EL (cell line): ENCODE measurements around the gene CHST12.

Source experiments
- DNase-seq: peaks from one replicate; pipeline ENCODE4 v3.0.0-alpha.2; 2016

CHST12 gene

GRCh38 chr7:2379161-2379560 lies 24.2 kb upstream of the CHST12 start:
- no peak for DNase-seq

- DNase-seq, result no peak
These were observed 23.5 kb upstream of the CHST12 start for GRCh38 chr7:2379821-2380450.

- DNase-seq, result no peak
These were observed 22.9 kb upstream of the CHST12 start for GRCh38 chr7:2380461-2380860.

- no peak for DNase-seq
These were observed 22.2 kb upstream of the CHST12 start for GRCh38 chr7:2381227-2381626.

- DNase-seq, result no peak
These were observed 21.4 kb upstream of the CHST12 start for GRCh38 chr7:2381881-2382509.

- no peak for DNase-seq
These were observed 19.7 kb upstream of the CHST12 start for GRCh38 chr7:2383543-2384274.

GRCh38 chr7:2384354-2385243 lies 18.8 kb upstream of the CHST12 start:
- no peak for DNase-seq

GRCh38 chr7:2386122-2386521 lies 17.3 kb upstream of the CHST12 start:
- peak; percentile 25 for DNase-seq

GRCh38 chr7:2386964-2387669 lies 16.3 kb upstream of the CHST12 start:
- DNase-seq, result no peak

- no peak for DNase-seq
These were observed 15.3 kb upstream of the CHST12 start for GRCh38 chr7:2387897-2388636.

GRCh38 chr7:2388637-2388954 lies 14.8 kb upstream of the CHST12 start:
- DNase-seq, result no peak

- peak; percentile 21 for DNase-seq
These were observed 13.2 kb upstream of the CHST12 start for GRCh38 chr7:2390020-2390816.

GRCh38 chr7:2393706-2394105 lies 9.7 kb upstream of the CHST12 start:
- DNase-seq, result no peak

- DNase-seq, result no peak
These were observed 8.8 kb upstream of the CHST12 start for GRCh38 chr7:2394566-2395082.

- DNase-seq, result no peak
These were observed 4.9 kb upstream of the CHST12 start for GRCh38 chr7:2398506-2398905.

- DNase-seq, result peak; percentile 94
These were observed 3.4 kb upstream of the CHST12 start for GRCh38 chr7:2399848-2400587.

GRCh38 chr7:2402687-2403013 lies 761 bp upstream of the CHST12 start:
- no peak for DNase-seq

GRCh38 chr7:2403718-2404648 lies 572 bp downstream of the CHST12 start:
- DNase-seq, result peak; percentile 50

GRCh38 chr7:2404714-2405119 lies 1.3 kb downstream of the CHST12 start:
- no peak for DNase-seq
